GM18511 (cell line): ENCODE measurements around the gene CDHR5.

Experiments
- ATAC-seq: cut with Tn5 transposase; IDR thresholded peaks from one replicate; pipeline ENCODE4 v1.9.1; 2021; ENCODE audit warnings: mild to moderate bottlenecking, moderate library complexity; ENCODE audit not compliant: unreplicated experiment

Gene CDHR5

DNA sequence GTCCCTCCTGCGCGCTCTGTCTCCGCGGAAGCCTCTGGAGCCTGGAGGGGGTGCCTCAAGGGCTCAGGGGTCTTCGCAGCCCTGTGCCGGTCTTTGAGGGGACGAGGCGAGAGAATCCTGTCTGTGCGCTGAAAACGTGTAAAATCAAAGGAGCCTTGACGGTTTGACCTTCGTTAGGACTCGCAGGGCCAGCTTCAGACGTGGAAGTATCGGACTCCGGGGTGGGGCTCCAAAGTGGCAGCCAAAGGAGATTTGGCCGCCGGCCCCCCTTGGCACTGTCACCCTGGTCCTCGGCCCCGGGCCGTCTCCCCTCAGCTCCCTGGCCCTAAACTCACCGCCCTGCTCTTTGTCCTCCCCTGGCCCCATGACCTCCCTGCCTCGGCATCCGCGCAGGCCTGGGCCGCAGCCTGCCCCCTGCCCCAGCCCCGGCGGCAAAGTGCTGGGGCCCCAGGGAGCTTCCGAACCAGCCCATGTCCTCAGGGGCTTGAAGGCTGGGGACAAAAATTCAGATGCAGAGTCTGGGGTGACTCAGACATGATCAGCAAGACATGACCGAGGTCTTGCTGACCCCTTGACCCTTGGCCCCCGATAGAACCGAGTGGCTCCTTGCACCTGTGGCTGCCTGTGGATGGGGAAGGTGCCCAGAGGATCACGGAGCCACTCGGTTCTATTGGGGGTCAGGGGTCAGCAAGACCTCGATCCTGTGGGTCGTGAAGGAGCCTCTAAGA lies 55.4 kb downstream of the CDHR5 start:
- no peak for ATAC-seq

- ATAC-seq = peak; percentile 88
These were observed 56.2 kb downstream of the CDHR5 start for GRCh38 chr11:568306-569157.

DNA sequence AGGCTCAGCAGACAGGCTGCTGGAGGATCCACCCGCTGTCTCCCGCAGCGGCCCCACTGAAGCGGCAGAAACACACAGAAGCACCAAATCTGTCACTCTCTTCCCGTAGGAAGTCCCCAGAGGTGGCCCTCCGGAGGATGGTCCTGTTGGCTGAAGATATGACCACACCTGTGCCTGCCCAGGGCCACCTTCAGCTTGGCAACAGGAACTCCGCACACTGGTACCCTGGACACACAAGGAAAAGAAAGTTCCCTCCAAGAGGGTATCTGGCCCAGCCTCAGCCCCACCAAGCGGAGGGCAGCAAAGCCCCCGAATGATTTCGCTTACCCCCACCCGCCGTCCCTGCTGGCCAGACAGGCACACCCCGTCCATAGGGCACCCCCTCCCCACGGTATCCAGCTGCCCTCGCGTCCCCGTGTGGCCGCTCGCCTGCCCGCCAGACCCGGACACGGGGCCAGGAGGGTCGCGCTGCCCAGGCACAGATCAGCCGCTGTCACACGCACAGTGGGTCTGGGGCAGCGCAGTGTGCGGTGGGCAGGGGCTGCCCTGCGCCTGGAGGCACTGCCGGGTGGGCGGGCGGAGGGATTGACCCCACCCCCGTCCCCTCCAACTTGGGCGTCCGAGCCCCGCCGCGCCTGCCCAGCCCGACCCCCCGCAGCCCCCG lies 57.0 kb downstream of the CDHR5 start:
- ATAC-seq = peak; percentile 5

- ATAC-seq = no peak
These were observed 57.6 kb downstream of the CDHR5 start for GRCh38 chr11:567011-567628.
